Measurements from ENCODE around the gene SYT11. TPM values are rescaled to one million over a fixed set of nuclear protein-coding genes. Genes with fewer than 3 reads are reported as not detected.

Gene SYT11
- total and polyA plus RNA-seq, 2 of the 8 experiments (the other 6 are each of a cell fraction or from before 2014, with no cell fraction given) = 7.2 to 9.6 TPM

GRCh38 chr1:155910621-155911121 is 51.3 kb downstream of the SYT11 start (continued):
- TF ChIP-seq ATF2 (IDR thresholded peaks at IDR 0.05; ENCODE audit: low read length) (no peak), GABPA (IDR thresholded peaks at IDR 0.05; ENCODE audit: borderline replicate concordance, insufficient read depth, low read length) (no peak), SUZ12 (IDR thresholded peaks at IDR 0.05; ENCODE audit: low read length) (no peak), MAFK (IDR thresholded peaks at IDR 0.05; ENCODE audit: low read depth, low read length) (no peak), KDM5A (IDR thresholded peaks at IDR 0.05; ENCODE audit: low read length) (no peak), EP300 (IDR thresholded peaks at IDR 0.05; ENCODE audit: borderline replicate concordance in 1 of 2, low read depth in 2 of 2, low read length in 2 of 2) (no peak)
